ENCODE results near the gene FADS1. TPM values are rescaled to one million over a fixed set of nuclear protein-coding genes. Genes with fewer than 3 reads are reported as not detected.

Gene FADS1
- total and polyA plus RNA-seq, 2 experiments from 2014 or later, result 74.9 to 119 TPM

GRCh38 chr11:61836193-61836592, 19.4 kb upstream of the FADS1 start (continued):
- TF ChIP-seq ZNF462 (CRISPR knock-in tag; IDR thresholded peaks at IDR 0.05) (no peak), NANOG (IDR thresholded peaks at IDR 0.05; ENCODE audit: borderline replicate concordance) (no peak), CREB1 (CRISPR knock-in tag; IDR thresholded peaks at IDR 0.05; ENCODE audit: low read depth) (no peak), JUNB (IDR thresholded peaks at IDR 0.05; ENCODE audit: unreplicated experiment) (no peak), REST (IDR thresholded peaks at IDR 0.05; ENCODE audit: unreplicated experiment) (no peak)
